ENCODE results near the gene TRMT10B. TPM values are rescaled to one million over a fixed set of nuclear protein-coding genes. Genes with fewer than 3 reads are reported as not detected.
A peak's percentile ranks its signal among the peaks of the same experiment; 100 is the strongest.

Gene TRMT10B
- total RNA-seq, 1 donor from 2014 or later: 4.2 TPM

- Histone ChIP-seq H3K9ac (ENCODE audit: low read length) (no peak overlapping the region), H3K36me3 (ENCODE audit: insufficient read depth, low read length) (no peaks in the 10 kb centered on the region), H3K79me2 (ENCODE audit: insufficient read depth, low read length) (peaks cover 45% of the 10 kb centered on the region), H3K4me3 (ENCODE audit: insufficient read depth, low read depth, low read length) (no peak overlapping the region), H3K4me2 (ENCODE audit: low read length) (no peak overlapping the region), H3K27me3 (ENCODE audit: insufficient read depth, low read length) (no peaks in the 10 kb centered on the region), H3K4me1 (ENCODE audit: insufficient read depth, low read length) (peaks cover 17% of the 10 kb centered on the region), H3K9me3 (ENCODE audit: insufficient read depth, low read depth, low read length) (no peaks in the 10 kb centered on the region), H4K20me1 (ENCODE audit: insufficient read depth, low read length) (peaks cover 21% of the 10 kb centered on the region), H2AFZ (ENCODE audit: low read depth, low read length) (no peak overlapping the region), H3K27ac (ENCODE audit: low read depth, low read length) (no peak overlapping the region)
- no peaks in the 10 kb centered on the region for H3K9me3 Mint-ChIP-seq (ENCODE audit: unreplicated experiment)
- H3K36me3 Mint-ChIP-seq (ENCODE audit: low read depth, unreplicated experiment): peaks cover 2% of the 10 kb centered on the region
- no peak overlapping the region for H3K27ac Mint-ChIP-seq (ENCODE audit: unreplicated experiment)
- DNase-seq (ENCODE audit: low read depth) (no peak), FAIRE-seq (no peak)
- TF ChIP-seq CTCF (IDR thresholded peaks at IDR 0.05; ENCODE audit: insufficient read depth, low read depth, low read length): no peak
- peaks cover 9% of the 10 kb centered on the region for H3K4me1 Mint-ChIP-seq (ENCODE audit: low read depth, unreplicated experiment)
- H3K27me3 Mint-ChIP-seq (ENCODE audit: low read depth, unreplicated experiment): peaks cover 4% of the 10 kb centered on the region
- no peak overlapping the region for H3K4me3 Mint-ChIP-seq (ENCODE audit: unreplicated experiment)
These were observed 45.1 kb downstream of the TRMT10B start for GRCh38 chr9:37798677-37799076.

- Mint-ChIP-seq H3K4me3 (ENCODE audit: unreplicated experiment) (peak within 1 kb of the TSS; percentile 99), H3K27ac (ENCODE audit: unreplicated experiment) (peak within 1 kb of the TSS; percentile 81), H3K27me3 (ENCODE audit: low read depth, unreplicated experiment) (no peaks in the 10 kb centered on the region), H3K9me3 (ENCODE audit: unreplicated experiment) (no peaks in the 10 kb centered on the region), H3K4me1 (ENCODE audit: low read depth, unreplicated experiment) (peaks cover 11% of the 10 kb centered on the region), H3K36me3 (ENCODE audit: low read depth, unreplicated experiment) (peaks cover 2% of the 10 kb centered on the region)
- peaks cover 17% of the 10 kb centered on the region for H3K4me1 ChIP-seq (ENCODE audit: insufficient read depth, low read length)
- H3K27me3 ChIP-seq (ENCODE audit: insufficient read depth, low read length): no peaks in the 10 kb centered on the region
- peaks cover 35% of the 10 kb centered on the region for H4K20me1 ChIP-seq (ENCODE audit: insufficient read depth, low read length)
- peaks cover 65% of the 10 kb centered on the region for H3K79me2 ChIP-seq (ENCODE audit: insufficient read depth, low read length)
- H3K9me3 ChIP-seq (ENCODE audit: insufficient read depth, low read depth, low read length): no peaks in the 10 kb centered on the region
- DNase-seq (ENCODE audit: low read depth) (peak; percentile 74), FAIRE-seq (no peak)
- peak within 1 kb of the TSS; percentile 81 for H3K27ac ChIP-seq (ENCODE audit: low read depth, low read length)
- H2AFZ ChIP-seq (ENCODE audit: low read depth, low read length): peak within 1 kb of the TSS; percentile 100
- H3K9ac ChIP-seq (ENCODE audit: low read length): peak within 1 kb of the TSS; percentile 97
- H3K4me3 ChIP-seq (ENCODE audit: insufficient read depth, low read depth, low read length): peak within 1 kb of the TSS; percentile 99
- H3K4me2 ChIP-seq (ENCODE audit: low read length): peak within 1 kb of the TSS; percentile 96
- TF ChIP-seq CTCF (IDR thresholded peaks at IDR 0.05; ENCODE audit: insufficient read depth, low read depth, low read length): no peak
- TF ChIP-seq EZH2 (IDR thresholded peaks at IDR 0.05; ENCODE audit: insufficient read depth, low read length): no peak
- H3K36me3 ChIP-seq (ENCODE audit: insufficient read depth, low read length): no peaks in the 10 kb centered on the region
These were observed 47.2 kb downstream of the TRMT10B start, which contains the start of gene DCAF10 for GRCh38 chr9:37800631-37801286. Gene DCAF10 (plus strand): TSS chr9:37800797. CDS start chr9:37800867, 70 bp downstream.

GRCh38 chr9:37801287-37801850, 47.8 kb downstream of the TRMT10B start:
- Histone ChIP-seq H3K9ac (ENCODE audit: low read length) (peak overlapping the region; percentile 97), H4K20me1 (ENCODE audit: insufficient read depth, low read length) (peaks cover 40% of the 10 kb centered on the region), H3K27me3 (ENCODE audit: insufficient read depth, low read length) (no peaks in the 10 kb centered on the region), H3K36me3 (ENCODE audit: insufficient read depth, low read length) (no peaks in the 10 kb centered on the region), H3K27ac (ENCODE audit: low read depth, low read length) (peak overlapping the region; percentile 81), H2AFZ (ENCODE audit: low read depth, low read length) (peak overlapping the region; percentile 100), H3K4me1 (ENCODE audit: insufficient read depth, low read length) (peaks cover 17% of the 10 kb centered on the region), H3K4me3 (ENCODE audit: insufficient read depth, low read depth, low read length) (peak overlapping the region; percentile 99), H3K79me2 (ENCODE audit: insufficient read depth, low read length) (peaks cover 71% of the 10 kb centered on the region), H3K4me2 (ENCODE audit: low read length) (peak overlapping the region; percentile 96), H3K9me3 (ENCODE audit: insufficient read depth, low read depth, low read length) (no peaks in the 10 kb centered on the region)
- Mint-ChIP-seq H3K9me3 (ENCODE audit: unreplicated experiment) (no peaks in the 10 kb centered on the region), H3K36me3 (ENCODE audit: low read depth, unreplicated experiment) (peaks cover 2% of the 10 kb centered on the region), H3K27me3 (ENCODE audit: low read depth, unreplicated experiment) (no peaks in the 10 kb centered on the region), H3K27ac (ENCODE audit: unreplicated experiment) (peak overlapping the region; percentile 81), H3K4me1 (ENCODE audit: low read depth, unreplicated experiment) (peaks cover 11% of the 10 kb centered on the region), H3K4me3 (ENCODE audit: unreplicated experiment) (peak overlapping the region; percentile 99)
- FAIRE-seq (no peak), DNase-seq (ENCODE audit: low read depth) (peak; percentile 12)
- TF ChIP-seq CTCF (IDR thresholded peaks at IDR 0.05; ENCODE audit: insufficient read depth, low read depth, low read length): no peak
- TF ChIP-seq EZH2 (IDR thresholded peaks at IDR 0.05; ENCODE audit: insufficient read depth, low read length): no peak
